ENCODE measurements around the gene CALCOCO1.

The CALCOCO1 gene

GRCh38 chr12:53750812-53751335 is 23.6 kb upstream of the CALCOCO1 start:
- Histone ChIP-seq H4K20me1 (ENCODE audit: insufficient read depth, low read length, poor library complexity, severe bottlenecking) (no peaks in the 10 kb centered on the region), H3K36me3 (ENCODE audit: insufficient read depth, low read length) (no peaks in the 10 kb centered on the region), H2AFZ (ENCODE audit: low read length) (no peak overlapping the region), H3K4me1 (ENCODE audit: insufficient read depth, low read length, poor library complexity, severe bottlenecking) (peaks cover 35% of the 10 kb centered on the region), H3F3A (ENCODE audit: low read depth) (no peaks in the 10 kb centered on the region), H3K9me2 (replicated peaks; ENCODE audit: low read depth, low read length) (no peaks in the 10 kb centered on the region), H3K9ac (ENCODE audit: low read depth, low read length, poor library complexity, severe bottlenecking) (no peak overlapping the region), H3K4me2 (ENCODE audit: low read depth, low read length, poor library complexity, severe bottlenecking) (no peak overlapping the region), H3K4me3 (ENCODE audit: low read length, poor library complexity, severe bottlenecking) (peak overlapping the region; percentile 4), H3K27me3 (ENCODE audit: insufficient read depth, low read length, poor library complexity, severe bottlenecking) (no peaks in the 10 kb centered on the region), H3K79me2 (ENCODE audit: insufficient read depth, low read length) (no peaks in the 10 kb centered on the region), H3K9me3 (ENCODE audit: insufficient read depth, low read depth, low read length) (no peaks in the 10 kb centered on the region)
- no peak for TF ChIP-seq EZH2phosphoT487 (IDR thresholded peaks at IDR 0.05; ENCODE audit: borderline replicate concordance)
- TF ChIP-seq CTCF (conservative IDR thresholded peaks at IDR 0.05; ENCODE audit: low read length) = no peak

- TF ChIP-seq CTCF (conservative IDR thresholded peaks at IDR 0.05; ENCODE audit: low read length) (no peak), EZH2phosphoT487 (IDR thresholded peaks at IDR 0.05; ENCODE audit: borderline replicate concordance) (no peak)
- Histone ChIP-seq H3K9ac (ENCODE audit: low read depth, low read length, poor library complexity, severe bottlenecking) (no peak overlapping the region), H3K79me2 (ENCODE audit: insufficient read depth, low read length) (no peaks in the 10 kb centered on the region), H2AFZ (ENCODE audit: low read length) (no peak overlapping the region), H4K20me1 (ENCODE audit: insufficient read depth, low read length, poor library complexity, severe bottlenecking) (no peaks in the 10 kb centered on the region), H3F3A (ENCODE audit: low read depth) (no peaks in the 10 kb centered on the region), H3K27me3 (ENCODE audit: insufficient read depth, low read length, poor library complexity, severe bottlenecking) (no peaks in the 10 kb centered on the region), H3K9me2 (replicated peaks; ENCODE audit: low read depth, low read length) (no peaks in the 10 kb centered on the region), H3K4me1 (ENCODE audit: insufficient read depth, low read length, poor library complexity, severe bottlenecking) (peaks cover 28% of the 10 kb centered on the region), H3K36me3 (ENCODE audit: insufficient read depth, low read length) (no peaks in the 10 kb centered on the region), H3K4me3 (ENCODE audit: low read length, poor library complexity, severe bottlenecking) (no peak overlapping the region), H3K4me2 (ENCODE audit: low read depth, low read length, poor library complexity, severe bottlenecking) (no peak overlapping the region), H3K9me3 (ENCODE audit: insufficient read depth, low read depth, low read length) (no peaks in the 10 kb centered on the region)
These were observed 22.9 kb upstream of the CALCOCO1 start for GRCh38 chr12:53749986-53750811.

GRCh38 chr12:53748072-53748840 is 21.0 kb upstream of the CALCOCO1 start:
- no peak overlapping the region for H2AFZ ChIP-seq (ENCODE audit: low read length)
- H3K9me3 ChIP-seq (ENCODE audit: insufficient read depth, low read depth, low read length) = no peaks in the 10 kb centered on the region
- H3F3A ChIP-seq (ENCODE audit: low read depth) = no peaks in the 10 kb centered on the region
- no peaks in the 10 kb centered on the region for H3K79me2 ChIP-seq (ENCODE audit: insufficient read depth, low read length)
- no peaks in the 10 kb centered on the region for H3K27me3 ChIP-seq (ENCODE audit: insufficient read depth, low read length, poor library complexity, severe bottlenecking)
- no peak overlapping the region for H3K4me3 ChIP-seq (ENCODE audit: low read length, poor library complexity, severe bottlenecking)
- no peak overlapping the region for H3K4me2 ChIP-seq (ENCODE audit: low read depth, low read length, poor library complexity, severe bottlenecking)
- H4K20me1 ChIP-seq (ENCODE audit: insufficient read depth, low read length, poor library complexity, severe bottlenecking) = no peaks in the 10 kb centered on the region
- TF ChIP-seq CTCF (conservative IDR thresholded peaks at IDR 0.05; ENCODE audit: low read length) (no peak), EZH2phosphoT487 (IDR thresholded peaks at IDR 0.05; ENCODE audit: borderline replicate concordance) (no peak)
- no peaks in the 10 kb centered on the region for H3K9me2 ChIP-seq (replicated peaks; ENCODE audit: low read depth, low read length)
- peaks cover 15% of the 10 kb centered on the region for H3K4me1 ChIP-seq (ENCODE audit: insufficient read depth, low read length, poor library complexity, severe bottlenecking)
- H3K36me3 ChIP-seq (ENCODE audit: insufficient read depth, low read length) = no peaks in the 10 kb centered on the region
- H3K9ac ChIP-seq (ENCODE audit: low read depth, low read length, poor library complexity, severe bottlenecking) = no peak overlapping the region
